ENCODE results near the gene BRSK1.

The BRSK1 gene

GRCh38 chr19:55259540-55260210 lies 24.1 kb upstream of the BRSK1 start:
- DNase-seq (ENCODE audit: insufficient read length, low spot score) (no peak), FAIRE-seq (no peak)
- no peak for TF ChIP-seq TAF1 (IDR thresholded peaks at IDR 0.05; ENCODE audit: low read depth, low read length)
- peak; percentile 79; the same call in 1 of the 2 replicates for TF ChIP-seq POLR2AphosphoS5 (IDR thresholded peaks at IDR 0.05; ENCODE audit: low read depth, low read length)

- DNase-seq (ENCODE audit: insufficient read length, low spot score) (no peak), FAIRE-seq (no peak)
- no peak for TF ChIP-seq TAF1 (IDR thresholded peaks at IDR 0.05; ENCODE audit: low read depth, low read length)
- no peak for TF ChIP-seq POLR2A (IDR thresholded peaks at IDR 0.05; ENCODE audit: low read depth, low read length)
- no peak for TF ChIP-seq PAX5 (IDR thresholded peaks at IDR 0.05; ENCODE audit: insufficient read depth, low read length, severe bottlenecking)
These were observed 22.1 kb upstream of the BRSK1 start for GRCh38 chr19:55261671-55262126.

GRCh38 chr19:55262359-55262758 lies 21.4 kb upstream of the BRSK1 start:
- FAIRE-seq (no peak), DNase-seq (ENCODE audit: insufficient read length, low spot score) (no peak)
- no peak for TF ChIP-seq POLR2A (IDR thresholded peaks at IDR 0.05; ENCODE audit: low read depth, low read length)
- no peak for TF ChIP-seq SPI1 (IDR thresholded peaks at IDR 0.05; ENCODE audit: low read depth, low read length)
- TF ChIP-seq POLR2AphosphoS5 (IDR thresholded peaks at IDR 0.05; ENCODE audit: low read depth, low read length), result no peak
- no peak for TF ChIP-seq PAX5 (IDR thresholded peaks at IDR 0.05; ENCODE audit: insufficient read depth, low read length, severe bottlenecking)
- no peak for TF ChIP-seq POU2F2 (IDR thresholded peaks at IDR 0.05; ENCODE audit: low read depth, low read length)
- no peak for TF ChIP-seq TAF1 (IDR thresholded peaks at IDR 0.05; ENCODE audit: low read depth, low read length)

GRCh38 chr19:55264531-55264930 lies 19.3 kb upstream of the BRSK1 start:
- no peak for TF ChIP-seq POU2F2 (IDR thresholded peaks at IDR 0.05; ENCODE audit: low read depth, low read length)
- TF ChIP-seq PAX5 (IDR thresholded peaks at IDR 0.05; ENCODE audit: insufficient read depth, low read length, severe bottlenecking), result no peak
- TF ChIP-seq POLR2A (IDR thresholded peaks at IDR 0.05; ENCODE audit: low read depth, low read length), result no peak
- no peak for TF ChIP-seq POLR2AphosphoS5 (IDR thresholded peaks at IDR 0.05; ENCODE audit: low read depth, low read length)
- TF ChIP-seq SPI1 (IDR thresholded peaks at IDR 0.05; ENCODE audit: low read depth, low read length), result no peak
- no peak for TF ChIP-seq TAF1 (IDR thresholded peaks at IDR 0.05; ENCODE audit: low read depth, low read length)
- FAIRE-seq, result no peak
- DNase-seq (ENCODE audit: insufficient read length, low spot score), result no peak

- FAIRE-seq (no peak), DNase-seq (ENCODE audit: insufficient read length, low spot score) (no peak)
- TF ChIP-seq POLR2AphosphoS5 (IDR thresholded peaks at IDR 0.05; ENCODE audit: low read depth, low read length), result no peak
- no peak for TF ChIP-seq TAF1 (IDR thresholded peaks at IDR 0.05; ENCODE audit: low read depth, low read length)
- TF ChIP-seq SPI1 (IDR thresholded peaks at IDR 0.05; ENCODE audit: low read depth, low read length), result no peak
- TF ChIP-seq POLR2A (IDR thresholded peaks at IDR 0.05; ENCODE audit: low read depth, low read length), result no peak
- no peak for TF ChIP-seq PAX5 (IDR thresholded peaks at IDR 0.05; ENCODE audit: insufficient read depth, low read length, severe bottlenecking)
- TF ChIP-seq POU2F2 (IDR thresholded peaks at IDR 0.05; ENCODE audit: low read depth, low read length), result no peak
These were observed 18.6 kb upstream of the BRSK1 start for GRCh38 chr19:55265173-55265572.

GRCh38 chr19:55265723-55266386 lies 17.9 kb upstream of the BRSK1 start:
- FAIRE-seq, result no peak
- DNase-seq (ENCODE audit: insufficient read length, low spot score), result no peak
- TF ChIP-seq POLR2AphosphoS5 (IDR thresholded peaks at IDR 0.05; ENCODE audit: low read depth, low read length) (no peak), SPI1 (IDR thresholded peaks at IDR 0.05; ENCODE audit: low read depth, low read length) (no peak), POU2F2 (IDR thresholded peaks at IDR 0.05; ENCODE audit: low read depth, low read length) (no peak), PAX5 (IDR thresholded peaks at IDR 0.05; ENCODE audit: insufficient read depth, low read length, severe bottlenecking) (no peak), TAF1 (IDR thresholded peaks at IDR 0.05; ENCODE audit: low read depth, low read length) (no peak), POLR2A (IDR thresholded peaks at IDR 0.05; ENCODE audit: low read depth, low read length) (no peak)

GRCh38 chr19:55266404-55266803 lies 17.4 kb upstream of the BRSK1 start:
- TF ChIP-seq POLR2AphosphoS5 (IDR thresholded peaks at IDR 0.05; ENCODE audit: low read depth, low read length), result no peak
- no peak for TF ChIP-seq TAF1 (IDR thresholded peaks at IDR 0.05; ENCODE audit: low read depth, low read length)
- TF ChIP-seq SPI1 (IDR thresholded peaks at IDR 0.05; ENCODE audit: low read depth, low read length), result no peak
- no peak for TF ChIP-seq POLR2A (IDR thresholded peaks at IDR 0.05; ENCODE audit: low read depth, low read length)
- no peak for TF ChIP-seq PAX5 (IDR thresholded peaks at IDR 0.05; ENCODE audit: insufficient read depth, low read length, severe bottlenecking)
- TF ChIP-seq POU2F2 (IDR thresholded peaks at IDR 0.05; ENCODE audit: low read depth, low read length), result no peak
- DNase-seq (ENCODE audit: insufficient read length, low spot score) (no peak), FAIRE-seq (peak; percentile 69)

- no peak for FAIRE-seq
- no peak for TF ChIP-seq TAF1 (IDR thresholded peaks at IDR 0.05; ENCODE audit: low read depth, low read length)
- no peak for TF ChIP-seq PAX5 (IDR thresholded peaks at IDR 0.05; ENCODE audit: insufficient read depth, low read length, severe bottlenecking)
- TF ChIP-seq SPI1 (IDR thresholded peaks at IDR 0.05; ENCODE audit: low read depth, low read length), result no peak
- no peak for TF ChIP-seq POU2F2 (IDR thresholded peaks at IDR 0.05; ENCODE audit: low read depth, low read length)
- no peak for TF ChIP-seq POLR2AphosphoS5 (IDR thresholded peaks at IDR 0.05; ENCODE audit: low read depth, low read length)
- no peak for TF ChIP-seq POLR2A (IDR thresholded peaks at IDR 0.05; ENCODE audit: low read depth, low read length)
These were observed 17.0 kb upstream of the BRSK1 start for GRCh38 chr19:55266840-55267239.

GRCh38 chr19:55269299-55269698 lies 14.5 kb upstream of the BRSK1 start:
- TF ChIP-seq PAX5 (IDR thresholded peaks at IDR 0.05; ENCODE audit: insufficient read depth, low read length, severe bottlenecking), result no peak
- no peak for TF ChIP-seq POLR2AphosphoS5 (IDR thresholded peaks at IDR 0.05; ENCODE audit: low read depth, low read length)
- TF ChIP-seq SPI1 (IDR thresholded peaks at IDR 0.05; ENCODE audit: low read depth, low read length), result no peak
- TF ChIP-seq TAF1 (IDR thresholded peaks at IDR 0.05; ENCODE audit: low read depth, low read length), result no peak
- no peak for TF ChIP-seq POU2F2 (IDR thresholded peaks at IDR 0.05; ENCODE audit: low read depth, low read length)
- no peak for TF ChIP-seq POLR2A (IDR thresholded peaks at IDR 0.05; ENCODE audit: low read depth, low read length)
- no peak for FAIRE-seq
- no peak for DNase-seq (ENCODE audit: insufficient read length, low spot score)

More at GRCh38 chr19:55266840-55267239, 17.0 kb upstream of the BRSK1 start:
- DNase-seq (ENCODE audit: insufficient read length, low spot score), result no peak

All from GM12891 (cell line).